K562 (cell line): Measurements from ENCODE around the gene PLGLB2. TPM values are rescaled to one million over a fixed set of nuclear protein-coding genes. Genes with fewer than 3 reads are reported as not detected.
A peak's percentile ranks its signal among the peaks of the same experiment; 100 is the strongest.
"Not testable (repeated sequence)": the region's sequence is repeated elsewhere in the genome, so short reads cannot be mapped to it uniquely, and the experiment has no call there.

Experiments
- ATAC-seq: fragments of 200-7000 bp; cut with Tn5 transposase; 3 replicates; pipeline ENCODE4 v1.9.1; 2020; ENCODE audit warnings: moderate library complexity
- Bru-seq: library from RNA; stranded (reverse); fragments of 400-500 nt; gene quantifications from one replicate; lab custom pipeline; 2021; lab: Mats Ljungman, UMichigan
- BruChase-seq, 2 experiments: library from RNA; stranded (reverse); fragments of 400-500 nt; gene quantifications; one replicate each; lab custom pipeline; 2021; lab: Mats Ljungman, UMichigan
- BruUV-seq: library from RNA; stranded (reverse); fragments of 400-500 nt; replicated peaks from 2 replicates; lab custom pipeline; 2021; lab: Mats Ljungman, UMichigan
- CTCF ChIA-PET: fragments of 300-600 bp; formaldehyde crosslinking; extraction: SDS; loops from one replicate; lab custom pipeline; 2021; ENCODE audit warnings: low intra/inter-chr PET ratio; lab: Yijun Ruan, JAX
- POLR2A ChIA-PET: fragments of 300-600, 350-650 bp; sonication (Branson Sonifier 250); formaldehyde crosslinking; extraction: SDS; loops from one replicate; lab custom pipeline; 2021; ENCODE audit warnings: antibody characterized with exemption, inconsistent platforms; lab: Yijun Ruan, JAX
- DNase-seq, 4 experiments: peaks; one replicate each; pipeline versions ENCODE4 v3.0.0 to v3.0.0-alpha.2; 2011 to 2018; ENCODE audit warnings: low spot score in 3 of 4, mixed read lengths in 3 of 4; ENCODE audit errors: extremely low read depth in 1 of 4
- FAIRE-seq: peaks from 2 replicates; lab custom pipeline; 2011; peaks lifted over from hg19 to GRCh38; lab: Jason Lieb, UNC
- H2AFZ ChIP-seq: 2 replicates; pipeline ENCODE4 v1.6.0; 2011; ENCODE audit warnings: low read depth, low read length, control low read depth, inconsistent platforms
- H3K27ac ChIP-seq: fragments of 200-600 bp; 3 replicates; pipeline ENCODE4 v1.8.0; 2011; ENCODE audit warnings: low read depth, mild to moderate bottlenecking, control low read depth, inconsistent platforms, low read length, moderate library complexity, mixed read lengths; ENCODE audit errors: extremely low read depth
- H3K27me3 ChIP-seq, 2 experiments: fragments of 300-600 bp in 1 of 2; 2 replicates in 1 of 2; 3 replicates in 1 of 2; pipeline versions ENCODE4 v1.6.0 to v1.8.0; 2011; ENCODE audit warnings: inconsistent platforms in 2 of 2, low read length in 2 of 2, mild to moderate bottlenecking in 1 of 2, mixed read lengths in 1 of 2, moderate library complexity in 1 of 2; ENCODE audit not compliant: control insufficient read depth in 2 of 2, insufficient read depth in 2 of 2
- H3K36me3 ChIP-seq: fragments of 300-600 bp; 3 replicates; pipeline ENCODE4 v1.8.0; 2011; ENCODE audit warnings: mild to moderate bottlenecking, low read length, inconsistent platforms; ENCODE audit not compliant: control insufficient read depth, insufficient read depth
- H3K4me1 ChIP-seq, 2 experiments: fragments of 200-600 bp in 1 of 2; replicated peaks in 1 of 2; 2 replicates in 1 of 2; 3 replicates in 1 of 2; pipeline versions ENCODE4 v1.5.1 to v1.8.0; 2011; ENCODE audit warnings: inconsistent platforms in 2 of 2, low read length in 2 of 2, mild to moderate bottlenecking in 1 of 2, mixed read lengths in 1 of 2, moderate library complexity in 1 of 2; ENCODE audit not compliant: control insufficient read depth in 2 of 2, insufficient read depth in 2 of 2
- H3K4me2 ChIP-seq: 2 replicates; pipeline ENCODE4 v1.6.1; 2011; ENCODE audit warnings: low read length, control low read depth, inconsistent platforms, mixed read lengths; ENCODE audit not compliant: insufficient read depth
- H3K4me3 ChIP-seq: fragments of 200-600 bp; sonication (generic), shearing (Covaris generic); 2 replicates; pipeline ENCODE4 v1.5.1; 2016; ENCODE audit warnings: control low read depth, inconsistent platforms
- H3K79me2 ChIP-seq: fragments of 200-600 bp; 3 replicates; pipeline ENCODE4 v1.8.0; 2011; ENCODE audit warnings: low read length, inconsistent platforms; ENCODE audit not compliant: control insufficient read depth, insufficient read depth
- H3K9ac ChIP-seq, 2 experiments: 2 replicates each; pipeline versions ENCODE4 v1.6.0 to v1.6.1; 2011; ENCODE audit warnings: low read depth in 2 of 2, low read length in 2 of 2, control low read depth in 1 of 2, inconsistent platforms in 1 of 2, mild to moderate bottlenecking in 1 of 2, mixed read lengths in 1 of 2; ENCODE audit not compliant: insufficient read depth in 1 of 2
- H3K9me1 ChIP-seq: one replicate; pipeline ENCODE4 v1.6.0; 2011; ENCODE audit warnings: inconsistent platforms, mild to moderate bottlenecking, low read length, moderate library complexity; ENCODE audit not compliant: control insufficient read depth, insufficient read depth
- H3K9me3 ChIP-seq: replicated peaks from 2 replicates; pipeline ENCODE4 v1.5.1; 2011; ENCODE audit warnings: low read depth, low read length, inconsistent platforms; ENCODE audit not compliant: control insufficient read depth, insufficient read depth
- H4K20me1 ChIP-seq: replicated peaks from 2 replicates; pipeline ENCODE4 v1.6.1; 2011; ENCODE audit warnings: low read length, inconsistent platforms, mixed read lengths; ENCODE audit not compliant: control insufficient read depth, insufficient read depth
- whole genome bisulfite sequencing: fragments of 100-300 bp; shearing (Covaris generic); methylation state at CpG from one replicate; pipeline ENCODE4 v1.1.6; 2016; ENCODE audit warnings: low coverage, mixed read lengths; ENCODE audit not compliant: insufficient coverage; ENCODE audit errors: missing lambda C conversion rate; 5-methylcytosine and 5-hydroxymethylcytosine counted together
- in situ Hi-C: fragments of 300-500 bp; cut with MboI; formaldehyde crosslinking; loops from 4 replicates; pipeline ENCODE4 v1.15.0; 2018; ENCODE audit warnings: inconsistent platforms, mixed read lengths
- intact Hi-C: fragments of 100-400 bp; cut with micrococcal nuclease; formaldehyde crosslinking; loops from 2 replicates; pipeline ENCODE4 v1.14.2; 2022
- long read RNA-seq, 3 experiments: library from polyadenylated mRNA in 2 of 3; library from RNA in 1 of 3; unstranded in 2 of 3; stranded (forward) in 1 of 3; transcript quantifications; one replicate each; pipeline ENCODE4 v2.0.0, GENCODE V29; 2019 to 2022
- polyA minus RNA-seq, 3 experiments: library from RNA; depleted of rRNA, polyadenylated mRNA; stranded (reverse); fragments of >200 nt; gene quantifications; 2 replicates each; pipeline ENCODE4 v1.2.3, GENCODE V29; 2011
- polyA plus RNA-seq, 8 experiments: library from polyadenylated mRNA; depleted of rRNA in 4 of 8; stranded (reverse) in 5 of 8; unstranded in 3 of 8; fragments of >200 nt; fragmentation: Nextera tagmentation in 2 of 8; fragmentation: Illumina TruSeq in 1 of 8; extraction: Ambion mirVana in 2 of 8; extraction: Trizol in 1 of 8; gene quantifications; 2 replicates each; pipeline versions ENCODE4 v1.2.1 to v1.2.3, GENCODE V29; 2011 to 2014; ENCODE audit warnings: inconsistent platforms in 1 of 8, missing spikeins in 1 of 8
- total RNA-seq, 7 experiments: library from RNA; depleted of rRNA in 6 of 7; stranded (reverse); fragments of >200 nt in 6 of 7; fragmentation: Illumina TruSeq in 2 of 7; extraction: Trizol in 2 of 7; gene quantifications; 2 replicates each; pipeline versions ENCODE4 v1.2.1 to v1.2.3, GENCODE V29; 2011 to 2021; ENCODE audit warnings: low replicate concordance in 1 of 7

Gene PLGLB2
- 0.19 and 0.77 TPM in 2 replicates for total RNA-seq (2011; cell fraction: chromatin; rRNA removed; ENCODE audit: low replicate concordance)
- total RNA-seq (2011; cell fraction: nucleolus; rRNA removed): not detected in 2 replicates
- 0.53 and 0.59 TPM in 2 replicates for total RNA-seq (2011; cell fraction: nucleoplasm; rRNA removed)
- total RNA-seq (2014; rRNA removed) (not detected in 2 replicates), total RNA-seq (2014; rRNA removed; fragmentation: Illumina TruSeq; extraction: Trizol) (0.16 TPM in 1 of 2 replicates, not detected in the other), total RNA-seq (2015; rRNA removed; fragmentation: Illumina TruSeq; extraction: Trizol) (0.15 and 0.18 TPM in 2 replicates), total RNA-seq (2021) (not detected in 2 replicates), polyA plus RNA-seq (2011; rRNA removed) (0.14 and 0.20 TPM in 2 replicates), polyA plus RNA-seq (2014; fragmentation: Illumina TruSeq; extraction: Trizol) (0.10 TPM in 1 of 2 replicates, not detected in the other), polyA plus RNA-seq (2014; fragmentation: Nextera tagmentation; extraction: Ambion mirVana) (under 1 TPM in 1 of 2 experiments, not detected in 1; 0.07 TPM), polyA plus RNA-seq (2014; rRNA removed) (not detected in 2 replicates), polyA minus RNA-seq (2011; rRNA and poly(A)+ RNA removed) (0.18 TPM in 1 of 2 replicates, not detected in the other), Bru-seq, nascent RNA (not detected), BruChase-seq, experiment 1, labeled RNA remaining after a 2-hour chase (percentile 35 among the genes with signal in this experiment), BruChase-seq, experiment 2, labeled RNA remaining after a 6-hour chase (percentile 38 among the genes with signal in this experiment)
- polyA plus RNA-seq (2011; cell fraction: cytosol; rRNA removed): not detected in 2 replicates
- polyA plus RNA-seq (2011; cell fraction: nucleus; rRNA removed): 0.27 and 0.37 TPM in 2 replicates
- polyA plus RNA-seq (2012): 0.16 and 0.28 TPM in 2 replicates
- not detected in 2 replicates for polyA minus RNA-seq (2011; cell fraction: cytosol; rRNA and poly(A)+ RNA removed)
- 0.13 TPM in 1 of 2 replicates, not detected in the other for polyA minus RNA-seq (2011; cell fraction: nucleus; rRNA and poly(A)+ RNA removed)
- long read RNA-seq, experiment 1: 0 reads
- long read RNA-seq, experiment 2: 0 reads
- long read RNA-seq, experiment 3: 0 reads

DNA sequence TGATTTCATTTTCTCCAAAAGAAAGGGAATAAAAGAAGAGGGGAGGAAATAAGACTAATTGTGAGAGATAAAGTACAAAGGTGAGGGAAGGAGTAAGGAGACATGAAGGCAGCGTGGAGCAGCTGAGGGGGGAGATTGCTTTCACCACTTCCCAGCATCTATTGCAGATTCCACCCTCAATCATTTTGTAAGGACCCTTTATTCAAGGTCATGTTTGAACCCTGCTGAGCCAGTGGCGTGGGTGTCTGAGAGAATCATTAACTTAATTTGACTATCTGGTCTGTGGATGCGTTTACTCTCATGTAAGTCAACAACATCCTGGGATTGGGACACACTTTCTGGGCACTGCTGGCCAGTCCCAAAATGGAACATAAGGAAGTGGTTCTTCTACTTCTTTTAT is at the start of gene PLGLB2:
Gene PLGLB2, plus strand, starts transcription at position 297 of the 400 bp plus-strand sequence. Its CDS starts 67 bp downstream, at position 364.
- no CpG with 5 or more reads among the region's 3 CpGs for WGBS
- H3K4me1 ChIP-seq, CTCF ChIA-PET, H3K9me1 ChIP-seq, ATAC-seq, H3K9me3 ChIP-seq, H2AFZ ChIP-seq, H3K4me3 ChIP-seq, H4K20me1 ChIP-seq, intact Hi-C loops, H3K4me2 ChIP-seq, BruUV-seq, FAIRE-seq, H3K79me2 ChIP-seq, in situ Hi-C loops, H3K27me3 ChIP-seq, H3K9ac ChIP-seq, H3K36me3 ChIP-seq, DNase-seq, H3K27ac ChIP-seq, POLR2A ChIA-PET: not testable (repeated sequence)

DNA sequence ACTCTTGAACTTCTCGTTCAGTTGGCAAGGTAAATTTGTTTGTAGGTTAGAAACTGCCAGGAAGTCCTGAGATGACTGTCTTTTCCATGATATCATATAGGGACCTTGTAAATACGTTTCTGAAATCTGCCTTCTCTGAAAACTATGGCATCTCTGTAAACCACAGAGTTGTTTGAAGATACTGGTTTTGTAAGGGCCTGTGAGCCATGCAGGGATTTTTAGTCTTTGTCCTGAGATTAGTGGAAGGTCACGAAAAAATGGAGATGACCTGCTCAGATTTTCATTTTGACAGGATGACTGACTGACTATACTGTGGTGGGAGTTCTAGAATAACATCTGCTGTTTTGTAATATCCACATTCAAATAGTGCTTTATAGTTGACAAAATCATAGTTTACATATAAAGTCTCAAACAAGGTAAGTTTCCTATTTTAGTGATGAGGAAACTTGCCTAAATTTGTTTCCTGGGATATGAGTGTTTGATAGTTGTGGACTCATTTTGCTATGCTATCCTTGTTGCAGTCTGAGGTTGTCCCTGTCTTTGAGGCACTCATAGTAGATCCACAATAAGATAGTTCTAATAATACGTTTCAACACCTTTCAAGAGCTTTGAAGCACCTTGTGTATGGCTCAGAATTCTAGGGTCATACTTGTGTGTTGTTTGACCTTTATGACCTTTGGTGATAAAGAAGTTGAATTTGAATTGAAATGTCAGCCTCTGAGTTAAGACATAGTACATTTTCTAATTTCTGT is 43.1 kb upstream of the PLGLB2 start:
- CTCF ChIA-PET, H2AFZ ChIP-seq, FAIRE-seq, H3K9ac ChIP-seq, BruUV-seq, intact Hi-C loops, POLR2A ChIA-PET, H3K9me1 ChIP-seq, H3K4me1 ChIP-seq, H4K20me1 ChIP-seq, H3K27ac ChIP-seq, H3K36me3 ChIP-seq, DNase-seq, H3K4me3 ChIP-seq, ATAC-seq, H3K9me3 ChIP-seq, H3K4me2 ChIP-seq, H3K79me2 ChIP-seq, H3K27me3 ChIP-seq: not testable (repeated sequence)
- in situ Hi-C loops: loop anchor here (5.0 kb wide), 1 partner anchor 572 kb away; no protein-coding TSS in a partner anchor
- 54% methylated on average over 2 of the region's 4 CpGs for WGBS

DNA sequence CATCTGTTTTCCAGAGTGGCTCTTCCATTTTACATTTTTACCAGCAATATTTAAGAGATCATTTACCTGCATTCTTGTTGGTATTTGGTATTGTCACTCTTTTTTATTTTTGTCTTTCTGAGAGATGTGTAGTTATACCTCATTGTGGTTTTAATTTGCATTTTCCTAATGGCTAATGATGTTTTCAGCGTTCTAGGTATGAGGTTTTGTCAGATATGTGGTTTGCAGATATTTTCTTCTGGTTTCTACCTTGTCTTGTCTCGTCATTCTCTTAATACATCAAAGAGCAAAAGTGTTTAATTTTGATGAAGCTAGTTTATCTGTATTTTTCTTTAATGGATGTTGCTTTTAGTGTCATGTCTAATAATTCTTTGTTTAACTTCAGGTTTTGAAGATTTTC is 39.5 kb upstream of the PLGLB2 start:
- H3K4me3 ChIP-seq, H4K20me1 ChIP-seq, H3K27me3 ChIP-seq, H3K9ac ChIP-seq, H3K27ac ChIP-seq, CTCF ChIA-PET, DNase-seq, ATAC-seq, H3K4me1 ChIP-seq, H3K36me3 ChIP-seq, FAIRE-seq, H3K4me2 ChIP-seq, intact Hi-C loops, BruUV-seq, H3K79me2 ChIP-seq, H3K9me3 ChIP-seq, H3K9me1 ChIP-seq, H2AFZ ChIP-seq, POLR2A ChIA-PET: not testable (repeated sequence)
- 60% methylated on average over 2 of the region's 2 CpGs for WGBS
- in situ Hi-C loops: loop anchor here (5.0 kb wide), 1 partner anchor 576 kb away; no protein-coding TSS in a partner anchor
